T-helper 1 cell (primary cell): ENCODE results near the gene ARHGEF2.

ENCODE experiments used
- DNase-seq, 5 donors: peaks; one replicate each; pipeline ENCODE4 v3.0.0-alpha.2; 2012 to 2020
- total RNA-seq, 4 donors: gene quantifications; one replicate each; lab custom pipeline; 2026; lab: John Stamatoyannopoulos, UW

The ARHGEF2 gene
- 91.4 to 196 (median 151) reads per million in 4 donors for total RNA-seq

GRCh38 chr1:155978325-155978972 is at the start of gene ARHGEF2:
TSS of gene ARHGEF2 (minus strand) at chr1:155978547. CDS start at chr1:155978427, 120 bp downstream.
- DNase-seq, result peak; percentile 54 to 82 (median 65)

- no peak for DNase-seq
Observed at GRCh38 chr1:156026588-156026987, 48.2 kb upstream of the ARHGEF2 start.

- peak in 2 of 5 donors; percentile 10 to 47 for DNase-seq
Observed at GRCh38 chr1:156025876-156026275, 47.5 kb upstream of the ARHGEF2 start.

- DNase-seq, result no peak
Observed at GRCh38 chr1:156024801-156025200, 46.5 kb upstream of the ARHGEF2 start.

GRCh38 chr1:156021954-156022353 is 43.6 kb upstream of the ARHGEF2 start:
- DNase-seq, result no peak

GRCh38 chr1:156021093-156021428 is 42.7 kb upstream of the ARHGEF2 start:
- no peak for DNase-seq

GRCh38 chr1:156020293-156021092 is 42.1 kb upstream of the ARHGEF2 start, which contains the start of gene SSR2:
TSS of gene SSR2 (minus strand) at chr1:156020951. CDS start at chr1:156020167, 784 bp downstream.
- peak; percentile 67 to 91 (median 79) for DNase-seq

GRCh38 chr1:156019946-156020292 is 41.6 kb upstream of the ARHGEF2 start:
- no peak for DNase-seq

- no peak for DNase-seq
Observed at GRCh38 chr1:156014829-156015228, 36.5 kb upstream of the ARHGEF2 start.

- DNase-seq, result no peak
Observed at GRCh38 chr1:156012051-156012817, 33.9 kb upstream of the ARHGEF2 start.

- no peak for DNase-seq
Observed at GRCh38 chr1:156009404-156009803, 31.1 kb upstream of the ARHGEF2 start.

- DNase-seq, result no peak
Observed at GRCh38 chr1:156006666-156007376, 28.5 kb upstream of the ARHGEF2 start.

GRCh38 chr1:156004843-156005584 is 26.7 kb upstream of the ARHGEF2 start:
- peak in 3 of 5 donors; percentile 4 to 52 (median 15) for DNase-seq

GRCh38 chr1:156003923-156004188 is 25.5 kb upstream of the ARHGEF2 start:
- DNase-seq, result no peak

- no peak for DNase-seq
Observed at GRCh38 chr1:156002188-156002911, 24.0 kb upstream of the ARHGEF2 start.

- no peak for DNase-seq
Observed at GRCh38 chr1:156001662-156002171, 23.4 kb upstream of the ARHGEF2 start.

GRCh38 chr1:156001021-156001661 is 22.8 kb upstream of the ARHGEF2 start:
- DNase-seq, result no peak

- no peak for DNase-seq
Observed at GRCh38 chr1:155999964-156000363, 21.6 kb upstream of the ARHGEF2 start.

- no peak for DNase-seq
Observed at GRCh38 chr1:155996166-155996565, 17.8 kb upstream of the ARHGEF2 start.

- DNase-seq, result no peak
Observed at GRCh38 chr1:155993595-155993994, 15.2 kb upstream of the ARHGEF2 start.
